Measurements from ENCODE around the gene SIX4.

- TF ChIP-seq EZH2 (IDR thresholded peaks at IDR 0.05) (no peak), POLR2AphosphoS5 (IDR thresholded peaks at IDR 0.05; ENCODE audit: borderline replicate concordance, low read depth, low read length) (no peak), FOXP2 (optimal IDR thresholded peaks at IDR 0.05; ENCODE audit: control extremely low read depth, extremely low read length, insufficient read depth) (no peak)
Observed at GRCh38 chr14:60768602-60769001, 44.5 kb upstream of the SIX4 start.

Measured in SK-N-MC (cell line).